KOPT-K1 (cell line): ENCODE data around the gene ATP13A1.

Source experiments
- H3K27ac ChIP-seq: fragments of 200-600 bp; sonication (generic); 2 replicates; pipeline ENCODE4 v1.5.1; 2016; ENCODE audit warnings: antibody characterized with exemption, mild to moderate bottlenecking, low read depth, low read length; ENCODE audit not compliant: poor library complexity, severe bottlenecking
- H3K36me3 ChIP-seq: fragments of 200-600 bp; sonication (generic); 2 replicates; pipeline ENCODE4 v1.5.1; 2017; ENCODE audit warnings: antibody characterized with exemption, mild to moderate bottlenecking, low read length, moderate library complexity; ENCODE audit not compliant: insufficient read depth
- H3K9me3 ChIP-seq: fragments of 200-600 bp; sonication (generic); 2 replicates; pipeline ENCODE4 v1.5.1; 2017; ENCODE audit warnings: antibody characterized with exemption, low read length, mild to moderate bottlenecking; ENCODE audit not compliant: insufficient read depth, poor library complexity, severe bottlenecking

ATP13A1 gene

DNA sequence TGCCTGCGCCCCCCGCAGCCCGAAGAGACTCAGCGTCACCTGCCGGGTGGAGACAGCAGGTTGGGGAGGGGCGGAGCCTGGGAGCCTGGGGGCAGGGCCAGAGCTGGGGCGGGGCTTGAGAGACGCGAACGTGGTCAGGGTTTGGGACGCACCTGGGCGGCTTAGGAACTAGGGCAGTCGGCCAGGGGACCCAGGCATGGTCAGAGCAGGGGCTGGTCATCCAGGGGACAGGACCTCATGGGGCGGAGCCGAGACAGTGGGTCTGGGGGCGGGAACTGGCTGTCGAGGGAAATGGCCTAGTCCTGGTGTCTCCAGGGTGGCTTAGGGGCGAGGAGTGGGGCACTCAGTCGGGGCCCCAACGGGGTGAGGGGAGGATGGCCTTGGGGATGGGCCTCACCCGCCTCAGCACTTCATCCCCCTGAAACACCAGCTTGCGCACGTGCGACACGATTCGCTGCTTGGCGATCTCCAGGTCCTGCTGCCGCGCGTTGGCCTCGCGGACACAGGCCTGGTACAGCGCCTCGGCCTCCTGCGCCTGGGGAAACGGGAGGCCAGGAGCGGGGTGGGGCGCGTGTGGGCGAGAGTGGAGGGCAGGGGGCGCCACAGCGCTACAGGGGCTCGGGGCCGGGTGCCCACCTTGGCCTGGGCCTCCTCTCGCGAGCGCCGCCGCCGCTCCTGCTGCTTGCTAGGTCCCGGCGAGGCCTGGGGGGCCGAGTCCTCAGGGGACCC lies 25.8 kb downstream of the ATP13A1 start:
- H3K27ac ChIP-seq: no peak overlapping the region
- peaks cover 57% of the 10 kb centered on the region for H3K36me3 ChIP-seq
- no peaks in the 10 kb centered on the region for H3K9me3 ChIP-seq

- peaks cover 62% of the 10 kb centered on the region for H3K36me3 ChIP-seq
- H3K9me3 ChIP-seq: no peaks in the 10 kb centered on the region
These were observed 26.3 kb downstream of the ATP13A1 start for GRCh38 chr19:19637186-19637522.

DNA sequence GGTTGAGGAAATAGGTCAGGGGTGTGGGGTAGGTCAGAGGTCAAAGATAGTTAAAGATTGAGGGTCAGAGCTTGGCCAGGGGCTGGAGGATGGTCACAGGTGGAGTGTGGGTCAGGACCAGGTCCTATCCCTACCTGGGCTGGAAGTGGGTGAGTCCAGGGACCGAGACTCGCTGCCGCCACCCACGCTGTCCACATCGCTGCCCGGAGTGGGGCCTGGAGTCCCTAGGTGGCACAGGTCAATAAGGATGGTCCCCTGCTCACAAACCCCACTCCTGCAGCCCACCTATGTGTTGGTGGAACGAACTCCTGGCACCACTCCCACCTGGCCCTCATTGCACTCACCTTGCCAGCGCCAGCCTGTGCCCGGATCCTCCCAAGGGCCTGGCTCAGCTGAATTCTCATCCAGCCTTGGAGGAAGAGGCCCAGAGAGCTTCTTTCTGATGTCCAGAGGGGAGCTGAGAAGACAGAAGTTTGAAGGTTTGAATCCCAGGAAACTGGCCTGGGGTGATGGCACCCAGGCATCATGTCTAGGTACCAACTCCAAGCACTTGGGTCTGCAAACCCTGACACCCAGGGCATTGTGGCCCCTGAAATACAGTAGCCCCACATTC lies 26.8 kb downstream of the ATP13A1 start:
- no peaks in the 10 kb centered on the region for H3K9me3 ChIP-seq
- H3K27ac ChIP-seq: no peak overlapping the region
- H3K36me3 ChIP-seq: peaks cover 63% of the 10 kb centered on the region

More at GRCh38 chr19:19637186-19637522, 26.3 kb downstream of the ATP13A1 start:
- no peak overlapping the region for H3K27ac ChIP-seq

DNA sequence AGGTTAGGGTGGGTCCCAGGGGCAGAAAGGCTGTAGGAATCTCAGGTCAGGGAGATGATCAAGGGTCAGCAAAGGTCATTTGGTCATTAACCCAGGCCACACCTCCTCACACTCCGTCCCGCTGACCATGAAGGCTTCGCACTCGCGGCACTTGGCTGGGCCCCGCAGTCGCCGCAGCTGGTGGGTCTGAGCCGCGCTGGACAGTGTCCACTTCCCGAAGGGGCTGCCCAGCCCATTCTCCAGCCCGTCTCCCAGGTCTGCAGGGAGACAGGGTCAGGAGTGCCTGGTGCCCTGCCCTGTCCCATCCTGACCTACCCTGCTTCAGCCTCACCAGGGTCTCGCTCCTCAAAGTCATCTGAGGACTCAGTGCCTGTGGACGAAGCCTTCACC lies 28.2 kb downstream of the ATP13A1 start:
- no peak overlapping the region for H3K27ac ChIP-seq
- H3K36me3 ChIP-seq: peaks cover 63% of the 10 kb centered on the region
- H3K9me3 ChIP-seq: no peaks in the 10 kb centered on the region

DNA sequence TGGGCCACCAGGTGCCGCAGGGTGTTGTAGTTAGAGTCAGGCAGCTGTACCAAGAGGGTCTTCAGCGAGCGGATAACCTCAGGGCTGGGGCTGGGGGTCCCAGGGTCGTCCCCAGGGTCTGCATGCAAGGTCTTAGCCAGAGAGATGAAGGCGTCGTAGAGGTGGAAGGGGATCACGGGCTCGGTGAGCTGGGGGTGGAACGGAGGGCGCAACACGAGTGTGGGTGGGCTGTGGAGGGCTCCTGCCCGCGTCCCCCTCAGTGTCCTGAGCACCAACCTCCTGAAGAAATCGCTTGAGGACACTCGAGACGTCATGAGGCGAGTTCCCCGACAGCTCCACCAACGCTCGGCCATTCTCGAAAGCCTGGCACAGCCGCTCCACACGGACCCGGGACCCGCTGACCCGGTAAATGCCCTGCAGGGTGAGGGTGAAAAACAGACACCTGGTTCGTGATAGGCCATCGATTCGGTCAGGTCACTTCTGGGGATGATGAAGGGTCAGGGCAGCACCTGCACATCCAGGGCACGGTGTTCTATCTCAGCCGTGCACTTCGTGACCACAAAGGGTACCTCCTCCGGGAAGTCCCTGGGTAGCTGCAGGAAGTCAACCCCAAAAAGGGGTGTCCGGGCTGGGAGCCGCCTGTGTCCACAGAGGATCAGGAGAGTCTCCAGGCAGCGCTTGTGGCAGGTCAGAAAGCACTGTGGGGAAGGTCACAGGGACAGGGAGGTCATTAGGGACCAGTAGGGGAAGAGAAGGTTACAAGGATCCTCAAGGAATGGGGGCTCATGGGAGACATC lies 28.8 kb downstream of the ATP13A1 start:
- Histone ChIP-seq H3K36me3 (peaks cover 64% of the 10 kb centered on the region), H3K9me3 (no peaks in the 10 kb centered on the region)

GRCh38 chr19:19633711-19634515 lies 29.6 kb downstream of the ATP13A1 start:
- Histone ChIP-seq H3K36me3 (peaks cover 65% of the 10 kb centered on the region), H3K9me3 (no peaks in the 10 kb centered on the region), H3K27ac (no peak overlapping the region)

More for the DNA sequence above, 28.8 kb downstream of the ATP13A1 start:
- no peak overlapping the region for H3K27ac ChIP-seq

- Histone ChIP-seq H3K36me3 (peaks cover 62% of the 10 kb centered on the region), H3K9me3 (no peaks in the 10 kb centered on the region), H3K27ac (no peak overlapping the region)
These were observed 30.8 kb downstream of the ATP13A1 start for GRCh38 chr19:19632661-19633060.

- peaks cover 49% of the 10 kb centered on the region for H3K36me3 ChIP-seq
- H3K27ac ChIP-seq: no peak overlapping the region
- H3K9me3 ChIP-seq: no peaks in the 10 kb centered on the region
These were observed 32.1 kb downstream of the ATP13A1 start for GRCh38 chr19:19631346-19631745.

DNA sequence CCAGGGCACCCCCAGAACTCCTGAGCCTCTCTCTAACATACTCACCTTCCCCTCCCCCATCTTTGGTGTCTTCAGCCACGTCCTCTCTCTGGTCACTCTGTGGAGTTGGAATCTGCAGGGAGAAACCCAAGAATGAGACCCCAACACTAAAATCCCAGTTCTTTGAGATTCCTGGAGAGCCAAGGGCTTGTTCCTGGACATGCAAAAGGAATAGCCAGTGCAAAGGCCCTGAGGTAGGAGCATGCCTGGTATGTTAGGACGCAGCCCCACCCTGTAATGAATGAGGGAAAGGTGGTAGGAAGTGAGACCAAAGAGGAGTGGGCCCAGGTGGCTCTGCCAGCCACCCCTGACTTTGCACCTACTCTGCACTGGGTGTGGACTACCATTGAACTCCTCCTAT lies 33.0 kb downstream of the ATP13A1 start:
- H3K36me3 ChIP-seq: peaks cover 46% of the 10 kb centered on the region
- H3K9me3 ChIP-seq: no peaks in the 10 kb centered on the region
- H3K27ac ChIP-seq: no peak overlapping the region

GRCh38 chr19:19630062-19630414 lies 33.4 kb downstream of the ATP13A1 start:
- H3K9me3 ChIP-seq: no peaks in the 10 kb centered on the region
- H3K27ac ChIP-seq: no peak overlapping the region
- peaks cover 42% of the 10 kb centered on the region for H3K36me3 ChIP-seq

DNA sequence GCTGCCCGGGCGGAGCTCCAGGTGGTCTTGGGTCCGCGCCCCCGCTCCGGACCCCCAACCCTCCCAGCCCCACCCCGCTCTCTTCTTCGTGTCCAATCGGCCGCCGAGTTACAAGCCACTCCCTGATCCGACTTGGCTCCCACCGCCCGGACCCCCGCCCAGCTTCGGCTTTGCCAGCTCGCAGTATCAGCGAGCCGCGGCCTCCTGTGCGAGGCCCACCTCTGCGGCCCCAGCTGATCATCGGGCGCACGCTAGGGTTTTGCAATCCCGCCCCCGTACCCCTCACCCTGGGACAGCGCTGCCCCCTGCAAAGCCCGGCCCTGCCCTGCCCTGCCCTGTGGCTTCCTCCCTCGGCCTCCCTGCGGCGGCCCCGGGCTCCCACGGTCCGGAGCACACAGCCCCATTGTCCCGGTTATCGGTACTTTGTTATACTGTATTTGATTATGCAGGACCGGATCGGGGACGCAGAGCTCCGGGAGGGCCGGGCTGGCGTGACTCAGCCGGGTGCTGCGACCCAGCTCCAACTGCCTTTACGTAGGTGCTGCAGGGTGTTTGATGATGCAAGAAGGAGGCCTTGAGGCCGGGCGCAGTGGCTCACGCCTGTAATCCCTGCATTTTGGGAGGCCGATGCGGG lies 34.9 kb downstream of the ATP13A1 start:
- H3K27ac ChIP-seq: no peak overlapping the region

DNA sequence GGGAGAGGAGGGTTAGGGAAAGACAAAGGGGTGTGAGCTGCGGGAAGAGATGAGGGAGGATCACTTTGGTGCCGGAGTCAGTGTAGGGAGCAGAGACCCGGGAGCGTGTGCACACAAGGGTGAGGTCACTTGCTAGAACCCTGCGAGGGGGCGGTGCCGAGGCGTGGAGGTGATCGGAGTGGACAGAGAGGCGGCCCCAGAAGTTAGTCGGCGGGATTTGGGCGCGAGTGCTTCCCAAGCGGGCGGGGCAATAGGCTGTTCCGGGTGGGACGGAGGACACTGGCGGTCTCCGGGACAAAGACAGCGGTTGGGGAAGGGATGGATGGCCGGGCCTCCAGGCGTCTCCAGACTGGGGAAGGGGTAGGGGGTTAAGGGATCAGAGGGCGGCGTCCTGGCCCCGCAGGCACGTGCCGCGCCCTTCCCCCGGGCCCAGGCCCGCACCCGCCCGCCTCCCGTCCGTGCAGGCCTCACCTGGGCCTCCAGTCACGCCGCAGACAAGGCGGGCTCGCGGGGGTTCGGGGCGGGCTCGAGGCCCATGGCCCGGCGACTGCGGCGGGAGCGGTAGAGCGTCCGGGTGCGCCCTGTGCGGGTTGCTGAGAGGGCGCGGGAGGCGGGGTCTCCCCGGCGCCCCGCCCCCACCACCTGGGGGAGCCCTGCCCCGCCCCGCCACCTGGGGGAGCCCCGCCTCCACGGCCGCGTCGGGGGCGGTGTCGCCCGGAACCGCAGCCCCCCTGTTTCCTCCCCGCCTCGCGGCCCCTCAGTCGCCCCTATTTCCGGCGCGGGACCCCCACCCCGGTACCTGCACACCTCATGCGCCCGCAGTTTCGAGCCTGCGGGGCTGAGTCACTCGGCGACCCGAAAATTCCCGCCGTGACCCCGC lies 35.6 kb downstream of the ATP13A1 start, which contains the start of gene LPAR2:
LPAR2 (minus strand) TSS at position 600 of the 880 bp plus-strand sequence. CDS start 945 bp downstream, outside the sequence.
- Histone ChIP-seq H3K27ac (no peak within 1 kb of the TSS), H3K36me3 (peaks cover 30% of the 10 kb centered on the region), H3K9me3 (no peaks in the 10 kb centered on the region)

More for the DNA sequence above, 34.9 kb downstream of the ATP13A1 start:
- no peaks in the 10 kb centered on the region for H3K9me3 ChIP-seq
- peaks cover 36% of the 10 kb centered on the region for H3K36me3 ChIP-seq

DNA sequence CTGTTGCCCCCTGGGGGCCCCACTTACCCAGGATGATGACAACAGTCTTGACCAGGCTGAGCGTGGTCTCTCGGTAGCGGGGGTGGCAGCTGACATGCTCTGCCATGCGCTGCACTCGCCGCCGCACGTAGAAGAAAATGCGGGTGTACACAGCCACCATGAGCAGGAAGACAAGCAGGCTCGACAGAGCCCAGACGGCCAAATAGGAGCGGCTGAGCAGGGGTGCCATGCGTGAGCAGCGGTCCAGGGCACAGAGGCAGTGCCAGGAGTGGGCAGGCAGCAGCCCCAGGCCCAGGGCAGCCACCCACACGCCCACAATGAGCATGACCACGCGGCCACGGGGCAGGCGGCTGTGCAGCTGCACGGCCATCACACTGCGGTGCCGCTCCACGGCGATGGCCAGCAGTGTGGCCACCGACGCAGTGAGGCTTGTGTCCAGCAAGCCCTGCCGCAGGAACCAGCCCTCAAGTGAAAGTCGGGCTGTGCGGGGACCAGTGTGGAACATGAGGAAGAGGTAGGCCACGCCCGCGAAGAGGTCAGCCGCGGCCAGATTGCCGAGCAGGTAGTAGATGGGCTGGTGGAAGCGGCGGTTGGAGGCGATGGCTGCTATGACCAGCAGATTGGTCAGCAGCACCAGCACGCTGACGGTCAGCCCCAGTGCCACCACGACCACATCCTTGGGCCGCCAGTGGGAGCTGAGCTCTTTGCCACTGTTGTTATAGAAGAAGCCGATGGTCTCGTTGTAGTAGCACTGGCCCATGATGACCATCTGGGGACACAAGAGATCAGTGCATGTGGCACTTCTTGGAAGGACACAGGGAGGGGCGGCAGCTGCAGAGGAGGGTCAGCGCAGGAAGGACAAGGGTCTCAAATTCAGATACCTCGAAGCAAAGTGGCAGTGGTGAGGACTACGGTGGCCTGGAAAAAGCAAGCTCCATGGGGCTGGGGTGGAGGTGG lies 36.7 kb downstream of the ATP13A1 start:
- Histone ChIP-seq H3K36me3 (peaks cover 20% of the 10 kb centered on the region), H3K9me3 (no peaks in the 10 kb centered on the region), H3K27ac (no peak overlapping the region)
